WTC11 (cell line): ENCODE data around the gene UNC5A. TPM values are rescaled to one million over a fixed set of nuclear protein-coding genes. Genes with fewer than 3 reads are reported as not detected.

ENCODE experiments used
- ATAC-seq: fragments of 200-7000 bp; cut with Tn5 transposase; 2 replicates; pipeline ENCODE4 v1.10.0; 2021; ENCODE audit warnings: mild to moderate bottlenecking, moderate library complexity
- CTCF ChIA-PET: fragments of 300-600 bp; sonication (Branson Sonifier 250); formaldehyde crosslinking; loops from one replicate; lab custom pipeline; 2021; ENCODE audit warnings: antibody characterized with exemption; lab: Charles Lee
- POLR2A ChIA-PET: fragments of 350-600 bp; sonication (Branson Sonifier 250); formaldehyde crosslinking; loops from one replicate; lab custom pipeline; 2021; ENCODE audit warnings: antibody characterized with exemption; lab: Charles Lee
- DNase-seq: peaks from one replicate; pipeline ENCODE4 v3.0.0; 2021; ENCODE audit warnings: low spot score
- H3K27ac Mint-ChIP-seq: 2 replicates; pipeline ENCODE4 v1.8.0; 2021; ENCODE audit warnings: mixed read lengths
- H3K27me3 Mint-ChIP-seq: 2 replicates; pipeline ENCODE4 v1.8.0; 2021; ENCODE audit warnings: low read depth, mild to moderate bottlenecking, moderate library complexity, mixed read lengths
- H3K36me3 Mint-ChIP-seq: 2 replicates; pipeline ENCODE4 v1.8.0; 2021; ENCODE audit warnings: mixed read lengths
- H3K4me1 Mint-ChIP-seq: 2 replicates; pipeline ENCODE4 v1.8.0; 2022; ENCODE audit warnings: mixed read lengths
- H3K4me3 Mint-ChIP-seq: 2 replicates; pipeline ENCODE4 v1.8.0; 2021; ENCODE audit warnings: mild to moderate bottlenecking, moderate library complexity, mixed read lengths
- H3K9me3 Mint-ChIP-seq: 2 replicates; pipeline ENCODE4 v1.8.0; 2021; ENCODE audit warnings: mixed read lengths
- AFF4 ChIP-seq: sonication (generic); formaldehyde crosslinking; IDR thresholded peaks from 2 replicates; pipeline ENCODE4 v1.8.1; 2023; ENCODE audit warnings: mild to moderate bottlenecking, missing genetic modification reagents, borderline replicate concordance
- ATF6 ChIP-seq: sonication (generic); formaldehyde crosslinking; IDR thresholded peaks from 2 replicates; pipeline ENCODE4 v1.8.1; 2023; ENCODE audit warnings: mild to moderate bottlenecking, missing genetic modification reagents
- CBFB ChIP-seq: sonication (generic); formaldehyde crosslinking; IDR thresholded peaks from 2 replicates; pipeline ENCODE4 v1.8.1; 2022; ENCODE audit warnings: mild to moderate bottlenecking, low read depth, missing genetic modification reagents
- CDX4 ChIP-seq: fragments of 250-450 bp; sonication (Bioruptor Pico); IDR thresholded peaks from 2 replicates; pipeline ENCODE4 v1.9.0; 2021; ENCODE audit warnings: moderate library complexity, mild to moderate bottlenecking, inconsistent platforms, borderline replicate concordance
- ELF4 ChIP-seq: sonication (generic); formaldehyde crosslinking; IDR thresholded peaks from 2 replicates; pipeline ENCODE4 v1.8.1; 2022; ENCODE audit warnings: low read depth, mild to moderate bottlenecking, moderate library complexity, missing genetic modification reagents
- ERG ChIP-seq: fragments of 250-450 bp; sonication (Bioruptor Pico); IDR thresholded peaks from 2 replicates; pipeline ENCODE4 v1.8.0; 2021; ENCODE audit warnings: mild to moderate bottlenecking
- FOXJ3 ChIP-seq: sonication (generic); formaldehyde crosslinking; IDR thresholded peaks from 2 replicates; pipeline ENCODE4 v1.9.0; 2021; ENCODE audit warnings: missing genetic modification reagents, mild to moderate bottlenecking, borderline replicate concordance
- JUN ChIP-seq: sonication (generic); formaldehyde crosslinking; IDR thresholded peaks from 2 replicates; pipeline ENCODE4 v1.8.0; 2023; ENCODE audit warnings: mild to moderate bottlenecking, missing genetic modification reagents
- MLX ChIP-seq: sonication (generic); formaldehyde crosslinking; IDR thresholded peaks from 2 replicates; pipeline ENCODE4 v1.8.1; 2023; ENCODE audit warnings: mild to moderate bottlenecking, missing genetic modification reagents, moderate library complexity
- PRDM15 ChIP-seq: sonication (generic); formaldehyde crosslinking; IDR thresholded peaks from 2 replicates; pipeline ENCODE4 v1.8.0; 2022; ENCODE audit warnings: missing genetic modification reagents
- PREB ChIP-seq: sonication (generic); formaldehyde crosslinking; IDR thresholded peaks from 2 replicates; pipeline ENCODE4 v1.8.1; 2022; ENCODE audit warnings: mild to moderate bottlenecking, missing genetic modification reagents, moderate library complexity, borderline replicate concordance
- STAT6 ChIP-seq: sonication (generic); formaldehyde crosslinking; conservative IDR thresholded peaks from 2 replicates; pipeline ENCODE4 v1.8.1; 2023; ENCODE audit warnings: mild to moderate bottlenecking, low read depth, missing genetic modification reagents, moderate library complexity
- TEAD4 ChIP-seq: sonication (generic); formaldehyde crosslinking; IDR thresholded peaks from 2 replicates; pipeline ENCODE4 v1.8.0; 2022; ENCODE audit warnings: mild to moderate bottlenecking, missing genetic modification reagents
- total RNA-seq: library from RNA; stranded (reverse); gene quantifications from 3 replicates; pipeline ENCODE4 v1.2.3, GENCODE V29; 2021

Gene UNC5A
- total RNA-seq, 1 experiment from 2014 or later, result 10.2 TPM

GRCh38 chr5:176771102-176771845 lies 39.1 kb upstream of the UNC5A start:
- Mint-ChIP-seq H3K27me3 (peaks cover 2% of the 10 kb centered on the region), H3K4me1 (peaks cover 19% of the 10 kb centered on the region), H3K27ac (no peak overlapping the region), H3K36me3 (peaks cover 2% of the 10 kb centered on the region; the same call in 1 of the 2 replicates), H3K9me3 (peaks cover 16% of the 10 kb centered on the region), H3K4me3 (no peak overlapping the region)
- DNase-seq, result no peak
- POLR2A ChIA-PET, result no interaction called here
- ATAC-seq, result no peak
- CTCF ChIA-PET, result interaction anchor here (0.9 to 2.6 kb wide), 4 partner anchors 8 to 111 kb away, joined by 3 to 15 read pairs (median 4); no protein-coding TSS in a partner anchor
- TF ChIP-seq ATF6 (CRISPR knock-in tag) (no peak), ERG (CRISPR knock-in tag) (no peak), PRDM15 (no peak), STAT6 (CRISPR knock-in tag) (no peak), FOXJ3 (CRISPR knock-in tag) (no peak), TEAD4 (CRISPR knock-in tag) (no peak), PREB (CRISPR knock-in tag) (no peak), CDX4 (CRISPR knock-in tag) (no peak), CBFB (CRISPR knock-in tag) (no peak), ELF4 (CRISPR knock-in tag) (no peak), AFF4 (CRISPR knock-in tag) (no peak), JUN (CRISPR knock-in tag) (no peak), MLX (CRISPR knock-in tag) (no peak)
